H9 (cell line): ENCODE results near the gene DPH7. TPM values are rescaled to one million over a fixed set of nuclear protein-coding genes. Genes with fewer than 3 reads are reported as not detected.

Experiments
- DNase-seq: peaks from one replicate; pipeline ENCODE4 v3.0.0-alpha.2; 2017
- H2AFZ ChIP-seq: one replicate; pipeline ENCODE4 v1.6.1; 2013; ENCODE audit warnings: mild to moderate bottlenecking, low read length, control low read depth, moderate library complexity
- H2AK5ac ChIP-seq: 2 replicates; pipeline ENCODE4 v1.6.1; 2013; ENCODE audit warnings: low read length, control low read depth, mixed read lengths; ENCODE audit not compliant: insufficient read length
- H2BK120ac ChIP-seq: one replicate; pipeline ENCODE4 v1.6.1; 2013; ENCODE audit warnings: low read depth, mild to moderate bottlenecking, low read length, control low read depth, inconsistent platforms; ENCODE audit not compliant: poor library complexity, severe bottlenecking
- H2BK12ac ChIP-seq: 2 replicates; pipeline ENCODE4 v1.6.1; 2013; ENCODE audit warnings: low read length, control low read depth, mixed read lengths, low read depth; ENCODE audit not compliant: insufficient read length
- H2BK15ac ChIP-seq: 2 replicates; pipeline ENCODE4 v1.6.1; 2013; ENCODE audit warnings: low read depth, low read length, control low read depth
- H2BK20ac ChIP-seq: one replicate; pipeline ENCODE4 v1.6.1; 2013; ENCODE audit warnings: low read depth, mild to moderate bottlenecking, low read length, control low read depth, inconsistent platforms; ENCODE audit not compliant: poor library complexity, severe bottlenecking
- H2BK5ac ChIP-seq: 2 replicates; pipeline ENCODE4 v1.6.1; 2013; ENCODE audit warnings: low read length, control low read depth, mixed read lengths; ENCODE audit not compliant: insufficient read length
- H3K14ac ChIP-seq: 2 replicates; pipeline ENCODE4 v1.6.1; 2013; ENCODE audit warnings: low read length, control low read depth; ENCODE audit not compliant: insufficient read depth
- H3K18ac ChIP-seq: 2 replicates; pipeline ENCODE4 v1.6.1; 2013; ENCODE audit warnings: low read depth, mild to moderate bottlenecking, mixed read lengths, low read length, control low read depth; ENCODE audit not compliant: insufficient read length
- H3K23ac ChIP-seq: 2 replicates; pipeline ENCODE4 v1.6.1; 2013; ENCODE audit warnings: low read length, control low read depth, mixed read lengths, low read depth; ENCODE audit not compliant: insufficient read length
- H3K23me2 ChIP-seq: 2 replicates; pipeline ENCODE4 v1.6.1; 2013; ENCODE audit warnings: low read depth, mild to moderate bottlenecking, mixed read lengths, low read length, control low read depth; ENCODE audit not compliant: insufficient read length, poor library complexity, severe bottlenecking
- H3K27ac ChIP-seq: 2 replicates; pipeline ENCODE4 v1.5.1; 2013; ENCODE audit warnings: low read length, control low read depth, mixed read lengths, low read depth; ENCODE audit not compliant: insufficient read length
- H3K27me3 ChIP-seq: 2 replicates; pipeline ENCODE4 v1.6.1; 2013; ENCODE audit warnings: low read length, control low read depth, inconsistent platforms; ENCODE audit not compliant: insufficient read depth
- H3K4ac ChIP-seq: 2 replicates; pipeline ENCODE4 v1.6.1; 2013; ENCODE audit warnings: low read depth, mild to moderate bottlenecking, control low read depth, inconsistent platforms, low read length, moderate library complexity
- H3K4me1 ChIP-seq: 2 replicates; pipeline ENCODE4 v1.6.1; 2013; ENCODE audit warnings: low read length, control low read depth, inconsistent platforms; ENCODE audit not compliant: insufficient read depth
- H3K4me2 ChIP-seq: 2 replicates; pipeline ENCODE4 v1.6.1; 2013; ENCODE audit warnings: low read length, control low read depth, mixed read lengths; ENCODE audit not compliant: insufficient read length, insufficient read depth
- H3K56ac ChIP-seq: 2 replicates; pipeline ENCODE4 v1.6.1; 2013; ENCODE audit warnings: low read depth, mild to moderate bottlenecking, mixed read lengths, low read length, control low read depth; ENCODE audit not compliant: insufficient read length
- H3K79me1 ChIP-seq: 2 replicates; pipeline ENCODE4 v1.6.1; 2013; ENCODE audit warnings: low read depth, mild to moderate bottlenecking, moderate library complexity, low read length, control low read depth, inconsistent platforms; ENCODE audit not compliant: insufficient read depth, poor library complexity, severe bottlenecking
- H3K79me2 ChIP-seq: 2 replicates; pipeline ENCODE4 v1.6.1; 2013; ENCODE audit warnings: low read length, control low read depth, inconsistent platforms; ENCODE audit not compliant: insufficient read depth
- H3K9ac ChIP-seq: 2 replicates; pipeline ENCODE4 v1.6.1; 2013; ENCODE audit warnings: low read length, control low read depth, mixed read lengths; ENCODE audit not compliant: insufficient read length; ENCODE audit errors: extremely low read depth
- H3K9me3 ChIP-seq: one replicate; pipeline ENCODE4 v1.6.1; 2013; ENCODE audit warnings: low read depth, low read length, inconsistent platforms; ENCODE audit not compliant: control insufficient read depth
- H3T11ph ChIP-seq: one replicate; pipeline ENCODE4 v1.6.1; 2013; ENCODE audit warnings: mild to moderate bottlenecking, low read length, control low read depth, inconsistent platforms
- H4K20me1 ChIP-seq: one replicate; pipeline ENCODE4 v1.6.1; 2013; ENCODE audit not compliant: control insufficient read depth, insufficient read length, insufficient read depth
- H4K5ac ChIP-seq: 2 replicates; pipeline ENCODE4 v1.6.1; 2013; ENCODE audit warnings: low read depth, mild to moderate bottlenecking, mixed read lengths, low read length, control low read depth; ENCODE audit not compliant: insufficient read length
- H4K8ac ChIP-seq: replicated peaks from 2 replicates; pipeline ENCODE4 v1.6.1; 2013; ENCODE audit warnings: low read length, control low read depth, mixed read lengths, low read depth; ENCODE audit not compliant: insufficient read length
- H4K91ac ChIP-seq: 2 replicates; pipeline ENCODE4 v1.6.1; 2013; ENCODE audit warnings: low read depth, mild to moderate bottlenecking, moderate library complexity, mixed read lengths, low read length, control low read depth; ENCODE audit not compliant: insufficient read length
- H3K27ac Mint-ChIP-seq, 3 experiments: 2 replicates in 2 of 3; 3 replicates in 1 of 3; pipeline ENCODE4 v1.8.0; 2020 to 2021; ENCODE audit warnings: mixed read lengths in 3 of 3, mild to moderate bottlenecking in 1 of 3, moderate library complexity in 1 of 3
- H3K27me3 Mint-ChIP-seq: 2 replicates; pipeline ENCODE4 v1.8.0; 2021; ENCODE audit warnings: low read depth, mild to moderate bottlenecking, moderate library complexity, mixed read lengths
- H3K36me3 Mint-ChIP-seq, 3 experiments: 2 replicates in 2 of 3; 3 replicates in 1 of 3; pipeline ENCODE4 v1.8.0; 2020 to 2021; ENCODE audit warnings: low read depth in 3 of 3, mixed read lengths in 3 of 3; ENCODE audit not compliant: insufficient read depth in 1 of 3
- H3K4me1 Mint-ChIP-seq, 2 experiments: 2 replicates each; pipeline ENCODE4 v1.8.0; 2020; ENCODE audit warnings: mixed read lengths in 2 of 2
- H3K4me3 Mint-ChIP-seq, 2 experiments: 2 replicates in 1 of 2; 3 replicates in 1 of 2; pipeline ENCODE4 v1.8.0; 2020 to 2021; ENCODE audit warnings: mild to moderate bottlenecking in 2 of 2, mixed read lengths in 2 of 2, moderate library complexity in 1 of 2
- H3K9me3 Mint-ChIP-seq, 2 experiments: 2 replicates in 1 of 2; 3 replicates in 1 of 2; pipeline ENCODE4 v1.8.0; 2020; ENCODE audit warnings: mild to moderate bottlenecking in 2 of 2, mixed read lengths in 2 of 2, moderate library complexity in 1 of 2
- CTCF ChIP-seq: fragments of 200-600 bp; sonication (generic); conservative IDR thresholded peaks from 3 replicates; pipeline ENCODE4 v1.8.0; 2021; ENCODE audit warnings: antibody characterized with exemption, mild to moderate bottlenecking
- WGBS: extraction: QIAGEN DNeasy Blood & Tissue Kit; methylation state at CpG from one replicate; pipeline ENCODE4 v1.1.7; 2013; ENCODE audit warnings: missing lambda C conversion rate, low lambda C conversion rate, mixed read lengths; ENCODE audit not compliant: insufficient read length; ENCODE audit errors: extremely low coverage; 5-methylcytosine and 5-hydroxymethylcytosine counted together
- total RNA-seq: library from RNA; stranded (reverse); gene quantifications from 2 replicates; pipeline ENCODE4 v1.2.1, GENCODE V29; 2021

Gene DPH7
- total RNA-seq, 1 experiment from 2014 or later: 51.3 TPM

GRCh38 chr9:137613259-137613658 is 34.5 kb upstream of the DPH7 start:
- H2BK20ac ChIP-seq: no peak overlapping the region
- peak overlapping the region in 1 of 3 experiments; percentile 49; a peak in 1 of 7 replicates for H3K27ac Mint-ChIP-seq
- peaks cover 5 to 18% (median 11%) of the 10 kb centered on the region in 3 experiments; a peak in 6 of 7 replicates for H3K36me3 Mint-ChIP-seq
- peaks cover 6% of the 10 kb centered on the region; the same call in 1 of the 2 replicates for H3K79me2 ChIP-seq
- no peak overlapping the region for H4K5ac ChIP-seq
- no peaks in the 10 kb centered on the region for H3K27me3 ChIP-seq
- no peaks in the 10 kb centered on the region for H3K4me1 ChIP-seq
- DNase-seq: no peak
- H2BK12ac ChIP-seq: no peak overlapping the region
- H2BK120ac ChIP-seq: no peak overlapping the region
- H2AK5ac ChIP-seq: no peak overlapping the region
- no peak overlapping the region for H2BK15ac ChIP-seq
- no peak overlapping the region for H4K8ac ChIP-seq
- no peak for TF ChIP-seq CTCF
- no peak overlapping the region for H2BK5ac ChIP-seq
- H3K4ac ChIP-seq: no peak overlapping the region
- no peak overlapping the region for H3K4me3 Mint-ChIP-seq
- no peak overlapping the region for H3K18ac ChIP-seq
- H3K9me3 Mint-ChIP-seq: no peaks in the 10 kb centered on the region
- H3K27me3 Mint-ChIP-seq: no peaks in the 10 kb centered on the region
- H4K20me1 ChIP-seq: no peaks in the 10 kb centered on the region
- no peak overlapping the region for H3K9ac ChIP-seq
- no peaks in the 10 kb centered on the region for H3K9me3 ChIP-seq
- no peaks in the 10 kb centered on the region for H3K23me2 ChIP-seq
- no peak overlapping the region for H3K4me2 ChIP-seq
- no peak overlapping the region for H2AFZ ChIP-seq
- H3K4me1 Mint-ChIP-seq: peaks cover 17 to 22% of the 10 kb centered on the region in 2 experiments
- no peak overlapping the region for H4K91ac ChIP-seq
- H3T11ph ChIP-seq: no peak overlapping the region
- no peak overlapping the region for H3K23ac ChIP-seq
- H3K79me1 ChIP-seq: no peaks in the 10 kb centered on the region
- no peak overlapping the region; the same call in 1 of the 2 replicates for H3K14ac ChIP-seq
- no peak overlapping the region for H3K56ac ChIP-seq
- no peak overlapping the region for H3K27ac ChIP-seq
- no CpG with 5 or more reads among the region's 5 CpGs for WGBS
